K562 (cell line): Measurements from ENCODE around the gene ALDOC.

Experiments used
- ARID3A ChIP-seq: IDR thresholded peaks from 2 replicates; pipeline ENCODE4 v1.6.1; 2012; ENCODE audit warnings: low read depth, low read length, improper control_type of control experiment, borderline replicate concordance
- ARID3B ChIP-seq: fragments of 250-450 bp; sonication (Bioruptor Pico); IDR thresholded peaks from 2 replicates; pipeline ENCODE4 v1.4.0; 2020; ENCODE audit warnings: borderline replicate concordance
- BCLAF1 ChIP-seq, 2 experiments: fragments of 450-650 bp in 1 of 2; IDR thresholded peaks; 2 replicates each; pipeline ENCODE4 v1.6.1; 2011 to 2017; ENCODE audit warnings: low read depth in 2 of 2, antibody characterized with exemption in 1 of 2, borderline replicate concordance in 1 of 2, low read length in 1 of 2, mild to moderate bottlenecking in 1 of 2, mixed read lengths in 1 of 2; ENCODE audit not compliant: control insufficient read depth in 1 of 2
- CTCF ChIP-seq, 3 experiments: IDR thresholded peaks in 2 of 3; conservative IDR thresholded peaks in 1 of 3; 2 replicates each; pipeline ENCODE4 v1.5.1; 2011 to 2012; ENCODE audit warnings: low read length in 3 of 3, mild to moderate bottlenecking in 3 of 3, control low read depth in 2 of 3, improper control_type of control experiment in 1 of 3, inconsistent platforms in 1 of 3, low read depth in 1 of 3, mixed read lengths in 1 of 3, moderate library complexity in 1 of 3; ENCODE audit not compliant: insufficient read depth in 2 of 3
- E2F1 ChIP-seq: sonication (generic); formaldehyde crosslinking; IDR thresholded peaks from 2 replicates; pipeline ENCODE4 v1.8.1; 2023; ENCODE audit warnings: mild to moderate bottlenecking, missing genetic modification reagents, moderate library complexity
- ELF4 ChIP-seq: fragments of 450-650 bp; formaldehyde crosslinking; IDR thresholded peaks from 2 replicates; pipeline ENCODE4 v1.4.0; 2022; ENCODE audit warnings: missing genetic modification characterization
- MEF2D ChIP-seq: conservative IDR thresholded peaks from 2 replicates; pipeline ENCODE4 v1.6.1; 2016; ENCODE audit warnings: low read depth, missing genetic modification characterization, missing compliant biosample characterization
- PCBP1 ChIP-seq: fragments of 200-400 bp; formaldehyde crosslinking; IDR thresholded peaks from 2 replicates; pipeline ENCODE4 v1.6.1; 2018; ENCODE audit warnings: mild to moderate bottlenecking, low read depth, low read length; ENCODE audit not compliant: poor library complexity, severe bottlenecking
- POLR2AphosphoS5 ChIP-seq: IDR thresholded peaks from 2 replicates; pipeline ENCODE4 v1.6.1; 2011; ENCODE audit warnings: mild to moderate bottlenecking, low read depth, low read length, moderate library complexity; ENCODE audit not compliant: control insufficient read depth, insufficient read depth
- RBM22 ChIP-seq: fragments of 200-400 bp; formaldehyde crosslinking; IDR thresholded peaks from 2 replicates; pipeline ENCODE4 v1.6.1; 2018; ENCODE audit warnings: low read length, low read depth; ENCODE audit not compliant: poor library complexity, severe bottlenecking
- REST ChIP-seq, 2 experiments: fragments of 450-650 bp; formaldehyde crosslinking in 1 of 2; IDR thresholded peaks; 2 replicates each; pipeline versions ENCODE4 v1.4.0 to v1.6.1; 2014 to 2020; ENCODE audit warnings: mild to moderate bottlenecking in 2 of 2, borderline replicate concordance in 1 of 2, low read depth in 1 of 2
- SP1 ChIP-seq: sonication (generic); formaldehyde crosslinking; IDR thresholded peaks from 2 replicates; pipeline ENCODE4 v1.8.1; 2022; ENCODE audit warnings: mild to moderate bottlenecking, missing genetic modification reagents

GRCh38 chr17:28545141-28545503 lies 31.6 kb downstream of the ALDOC start:
- TF ChIP-seq MEF2D (tag) (no peak), ELF4 (CRISPR knock-in tag) (no peak), RBM22 (no peak), PCBP1 (no peak), CTCF (IDR thresholded peaks at IDR 0.05 in 2 of 3, conservative IDR thresholded peaks at IDR 0.05 in 1 of 3; ENCODE audit: insufficient read depth in 2 of 3, low read depth in 1 of 3, low read length in 3 of 3) (no peak), ARID3B (CRISPR knock-in tag) (no peak), BCLAF1 (IDR thresholded peaks at IDR 0.05; ENCODE audit: borderline replicate concordance in 1 of 2, control insufficient read depth in 1 of 2, low read depth in 2 of 2, low read length in 1 of 2) (no peak), SP1 (CRISPR knock-in tag) (no peak), E2F1 (CRISPR knock-in tag) (no peak), ARID3A (no peak), POLR2AphosphoS5 (no peak), REST (IDR thresholded peaks at IDR 0.05; ENCODE audit: borderline replicate concordance) (no peak), REST (CRISPR knock-in tag; IDR thresholded peaks at IDR 0.05; ENCODE audit: low read depth) (no peak)
